HG03135 (cell line): ENCODE results near the gene APBB2.
"Not testable (repeated sequence)": the region's sequence is repeated elsewhere in the genome, so short reads cannot be mapped to it uniquely, and the experiment has no call there.

Experiments
- ATAC-seq: cut with Tn5 transposase; IDR thresholded peaks from one replicate; pipeline ENCODE4 v1.9.1; 2021; ENCODE audit warnings: mild to moderate bottlenecking, moderate library complexity; ENCODE audit not compliant: unreplicated experiment

APBB2 gene

DNA sequence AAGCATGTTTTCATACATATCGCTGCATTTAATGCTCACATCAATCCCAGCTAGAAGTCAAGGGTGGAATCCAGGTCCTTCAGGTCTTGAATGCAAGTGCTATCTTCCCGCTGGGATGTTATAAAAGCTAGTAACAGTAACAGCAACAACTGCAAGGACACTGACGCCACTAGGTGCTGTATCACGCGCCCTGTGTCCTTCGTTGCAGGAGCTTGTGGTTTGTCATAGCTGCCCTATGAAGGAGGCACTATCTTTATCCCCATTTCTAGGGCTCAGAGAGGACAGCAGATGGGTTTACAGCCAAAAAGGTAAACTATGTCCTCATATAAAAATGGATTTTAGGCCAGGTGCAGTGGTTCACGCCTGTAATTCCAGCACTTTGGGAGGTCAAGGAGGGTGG is 261.7 kb downstream of the APBB2 start:
- ATAC-seq: no peak

DNA sequence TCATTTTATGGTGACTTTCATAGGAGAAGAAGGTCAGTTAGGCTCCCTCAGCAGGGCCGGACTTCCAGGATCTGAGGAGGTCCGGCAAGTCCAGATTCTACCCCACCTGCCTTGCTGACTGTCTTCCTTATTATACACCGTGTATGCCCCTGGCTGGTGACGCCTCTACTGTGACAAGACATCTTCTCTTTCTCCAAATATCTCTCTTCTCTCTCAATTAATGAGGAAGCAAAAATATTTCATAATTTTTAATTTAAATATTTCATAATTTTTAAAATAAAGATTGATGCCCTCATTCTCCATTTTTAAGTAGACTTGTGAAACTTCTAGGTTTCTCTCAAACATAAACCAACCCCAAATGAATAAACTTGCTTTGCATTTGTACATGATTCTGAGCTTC is 262.1 kb downstream of the APBB2 start:
- no peak for ATAC-seq

DNA sequence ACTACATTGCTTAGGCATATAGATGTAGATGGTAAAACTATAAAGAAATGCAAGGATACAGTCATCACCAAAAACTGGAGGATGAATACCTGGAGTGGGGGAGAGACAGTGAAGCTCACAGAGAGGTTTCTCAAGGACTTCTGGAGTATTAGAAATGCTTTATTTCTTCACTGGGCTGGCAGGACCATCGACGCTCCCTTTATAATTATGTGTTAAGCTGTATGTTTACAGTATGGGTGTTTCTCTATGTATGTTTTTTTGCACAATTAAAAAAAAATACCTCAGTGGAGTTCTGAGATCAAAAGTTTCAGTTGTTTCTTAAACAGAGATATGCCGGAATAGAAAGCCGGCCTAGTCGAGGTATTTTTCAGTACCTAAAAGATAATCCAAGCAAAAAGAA is 263.3 kb downstream of the APBB2 start:
- no peak for ATAC-seq

DNA sequence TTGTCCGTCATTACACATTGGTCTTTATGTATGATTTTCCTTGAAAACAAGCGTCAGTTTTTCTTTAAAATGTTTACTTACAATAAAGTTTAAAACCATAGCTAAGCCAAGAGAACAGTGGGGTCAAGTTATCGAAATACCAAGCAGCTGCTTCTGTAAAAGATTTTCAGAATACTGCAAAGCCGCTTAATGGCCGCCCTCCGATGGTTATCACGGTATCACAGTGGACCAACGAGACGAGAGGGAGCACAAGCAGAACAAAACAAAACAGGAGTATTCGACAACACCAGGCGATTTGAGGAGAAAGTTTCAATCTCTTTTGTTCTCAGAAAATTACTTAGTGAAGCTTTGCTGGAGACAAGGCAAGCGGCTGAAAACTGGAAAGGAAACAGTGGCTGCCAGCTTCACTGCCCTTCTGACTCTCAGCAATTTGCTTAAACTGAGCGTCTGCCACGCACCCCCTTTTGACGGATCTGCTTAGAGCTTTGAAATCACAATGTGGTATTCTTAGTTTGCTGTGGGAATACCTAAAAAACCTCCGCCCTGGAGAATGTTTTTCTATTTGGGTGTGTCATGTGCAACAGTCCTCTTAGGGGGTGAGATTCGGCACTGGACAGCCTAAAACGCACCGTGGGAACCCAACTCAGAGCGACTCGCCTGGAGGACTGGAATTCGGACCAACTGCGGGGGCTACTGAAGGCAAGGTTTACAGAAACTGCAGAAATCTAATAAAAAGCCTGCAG is 264.8 kb downstream of the APBB2 start:
- ATAC-seq: no peak

DNA sequence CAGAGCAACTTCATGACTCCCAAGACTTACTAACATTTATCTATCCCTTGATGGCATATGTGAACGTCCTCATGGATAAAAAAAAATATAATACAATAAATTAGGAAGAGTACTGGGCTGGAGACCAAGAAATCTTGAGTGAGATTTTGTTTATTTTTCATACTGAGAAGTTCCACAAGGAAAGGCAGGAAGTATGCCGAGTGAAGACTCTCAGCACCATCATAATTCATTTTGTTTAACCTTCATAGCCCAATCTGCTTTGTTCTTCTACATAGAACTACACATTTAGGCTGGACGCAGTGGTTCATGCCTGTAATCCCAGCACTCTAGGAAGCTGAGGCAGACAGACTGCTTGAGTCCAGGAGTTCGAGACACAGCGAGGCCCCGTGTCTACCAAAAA is 266.3 kb downstream of the APBB2 start:
- ATAC-seq: no peak

DNA sequence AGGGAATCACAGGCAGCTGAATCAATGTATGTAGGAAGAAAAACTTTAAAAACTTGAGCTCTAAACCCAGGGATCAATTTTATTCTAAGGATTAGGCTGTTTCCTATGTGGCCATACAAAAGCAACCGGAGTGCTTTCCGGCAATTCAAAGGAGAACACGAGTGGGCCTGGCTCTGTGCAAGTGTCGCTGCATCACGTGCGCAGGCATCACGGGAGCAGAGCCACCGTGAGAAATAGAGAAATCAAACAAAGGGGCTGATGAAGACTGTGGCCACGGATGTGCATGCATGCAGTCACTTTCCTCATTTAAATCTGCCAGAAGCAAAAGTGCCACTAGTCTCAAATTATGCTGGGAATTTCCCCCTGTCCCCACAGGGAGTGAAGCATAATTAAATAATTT is 267.7 kb downstream of the APBB2 start:
- ATAC-seq: no peak

DNA sequence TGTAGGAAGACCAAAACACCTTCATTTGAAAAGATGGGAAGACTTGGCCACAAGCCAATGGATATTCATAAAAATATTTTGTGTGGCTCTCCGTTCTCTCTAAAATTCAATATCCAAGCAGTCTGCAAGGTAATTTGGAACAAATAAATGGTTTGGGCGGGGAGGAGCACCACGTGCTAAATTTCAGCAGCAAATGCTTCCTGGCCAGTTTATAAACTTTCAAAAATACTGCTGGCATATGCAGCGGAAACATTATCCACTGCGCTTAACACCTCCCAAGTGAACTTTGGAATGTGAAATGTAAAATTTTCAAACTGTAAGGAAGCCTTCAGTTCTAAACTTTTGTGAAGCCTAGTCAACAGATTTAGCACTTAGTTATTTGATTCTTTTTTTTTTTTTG is 273.6 kb downstream of the APBB2 start:
- ATAC-seq: no peak

DNA sequence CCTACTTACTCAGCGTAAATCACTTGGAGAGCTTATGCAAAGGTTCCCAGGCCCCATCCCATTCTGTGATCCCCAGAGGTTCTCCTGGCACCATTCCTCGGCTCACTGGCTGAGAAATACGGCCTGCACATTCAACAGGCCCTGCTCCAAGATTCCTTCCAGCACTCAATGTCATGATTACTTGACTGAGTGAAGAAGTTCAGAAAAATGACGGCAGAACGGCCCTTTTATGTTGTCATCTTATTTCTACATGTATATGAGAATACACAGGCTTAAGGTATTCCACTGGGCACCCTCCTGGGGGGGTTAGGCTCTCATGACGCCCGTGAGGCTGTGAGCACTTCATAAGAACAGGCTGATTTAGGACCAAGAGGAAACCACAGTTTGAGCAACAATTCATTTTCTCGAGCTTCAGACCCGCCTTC is 274.0 kb downstream of the APBB2 start:
- ATAC-seq: no peak

DNA sequence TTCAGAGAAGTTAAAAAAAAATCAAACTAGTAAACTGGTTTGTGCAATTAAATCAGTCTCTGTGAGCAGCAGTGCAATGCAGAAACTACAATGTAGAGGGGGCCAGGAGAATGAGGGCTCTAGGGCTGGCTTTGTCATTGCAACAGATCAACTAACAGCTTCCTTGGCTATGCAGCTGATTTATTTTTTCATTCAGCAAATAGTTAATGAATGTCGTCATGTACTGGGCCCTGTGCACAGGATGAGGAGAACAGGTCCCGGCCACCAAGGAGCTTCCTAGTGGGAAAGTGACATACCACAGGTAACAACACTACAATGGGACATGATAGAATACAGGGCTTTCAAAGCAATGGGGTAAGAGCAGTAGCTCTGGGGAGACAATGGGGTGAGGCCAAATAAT is 274.5 kb downstream of the APBB2 start:
- no peak for ATAC-seq

DNA sequence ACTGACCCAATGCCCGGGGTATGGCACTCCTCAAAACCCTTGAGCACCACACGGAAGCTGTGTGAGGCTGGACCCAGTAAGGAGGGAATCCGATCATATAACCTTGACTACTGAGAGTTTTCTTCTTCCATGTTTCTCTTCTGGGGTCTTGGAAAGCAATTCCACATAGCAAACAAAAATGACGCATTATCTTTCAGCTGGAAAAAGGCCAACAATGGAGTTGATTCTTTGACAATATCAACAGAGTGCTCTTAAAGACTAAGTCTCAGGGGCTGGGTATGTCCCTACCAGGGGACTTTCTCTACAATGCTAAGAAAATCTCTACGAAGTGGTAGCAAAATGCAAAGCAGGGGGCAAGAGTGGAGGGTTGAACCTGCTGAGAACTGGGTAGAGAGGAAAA is 276.0 kb downstream of the APBB2 start:
- ATAC-seq: no peak

DNA sequence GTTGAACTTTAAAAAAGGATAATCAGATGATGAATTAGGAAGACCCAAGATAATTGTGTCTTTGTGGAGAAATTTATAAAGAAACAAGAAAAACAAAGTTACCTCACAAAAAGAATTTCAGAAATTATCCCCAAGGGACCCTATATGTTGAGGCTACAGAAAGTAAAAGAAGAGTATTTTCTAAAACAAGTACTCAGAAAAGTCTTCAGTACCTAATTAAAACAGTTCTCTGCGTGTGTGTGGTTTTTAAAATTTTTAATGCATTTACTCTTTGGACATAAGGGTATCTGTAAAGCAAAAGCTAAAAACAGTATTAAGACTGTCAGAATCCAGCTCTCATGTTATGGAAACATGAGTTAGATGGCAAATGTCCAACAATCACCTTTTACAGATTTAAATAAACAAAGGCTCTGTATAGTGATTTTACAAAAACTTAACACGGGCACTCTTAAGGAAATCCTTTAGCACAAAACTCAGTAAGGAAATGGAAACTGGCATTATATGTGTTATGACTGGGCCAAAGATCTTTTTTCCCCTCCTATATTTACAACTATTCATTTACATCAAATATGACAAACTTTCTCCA is 277.1 kb downstream of the APBB2 start:
- ATAC-seq: no peak

DNA sequence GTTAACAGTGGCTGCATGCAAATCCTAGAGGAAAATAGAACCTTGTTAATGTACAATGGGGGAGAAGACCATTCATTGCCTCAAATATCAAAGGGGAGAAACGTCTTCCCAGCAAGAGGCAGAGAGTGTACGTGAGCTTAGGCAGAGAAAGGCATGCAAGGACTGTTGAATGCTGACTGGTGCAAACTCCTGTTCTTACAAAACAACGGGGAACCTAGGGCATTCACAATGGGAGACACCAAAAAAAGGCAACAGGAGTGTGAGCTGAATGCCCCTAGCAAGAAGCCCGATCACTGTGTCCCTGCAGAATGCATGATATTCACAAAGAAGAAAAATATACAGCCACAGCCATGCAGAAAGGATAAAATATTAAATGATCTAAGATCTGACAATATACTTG is 279.7 kb downstream of the APBB2 start:
- no peak for ATAC-seq

DNA sequence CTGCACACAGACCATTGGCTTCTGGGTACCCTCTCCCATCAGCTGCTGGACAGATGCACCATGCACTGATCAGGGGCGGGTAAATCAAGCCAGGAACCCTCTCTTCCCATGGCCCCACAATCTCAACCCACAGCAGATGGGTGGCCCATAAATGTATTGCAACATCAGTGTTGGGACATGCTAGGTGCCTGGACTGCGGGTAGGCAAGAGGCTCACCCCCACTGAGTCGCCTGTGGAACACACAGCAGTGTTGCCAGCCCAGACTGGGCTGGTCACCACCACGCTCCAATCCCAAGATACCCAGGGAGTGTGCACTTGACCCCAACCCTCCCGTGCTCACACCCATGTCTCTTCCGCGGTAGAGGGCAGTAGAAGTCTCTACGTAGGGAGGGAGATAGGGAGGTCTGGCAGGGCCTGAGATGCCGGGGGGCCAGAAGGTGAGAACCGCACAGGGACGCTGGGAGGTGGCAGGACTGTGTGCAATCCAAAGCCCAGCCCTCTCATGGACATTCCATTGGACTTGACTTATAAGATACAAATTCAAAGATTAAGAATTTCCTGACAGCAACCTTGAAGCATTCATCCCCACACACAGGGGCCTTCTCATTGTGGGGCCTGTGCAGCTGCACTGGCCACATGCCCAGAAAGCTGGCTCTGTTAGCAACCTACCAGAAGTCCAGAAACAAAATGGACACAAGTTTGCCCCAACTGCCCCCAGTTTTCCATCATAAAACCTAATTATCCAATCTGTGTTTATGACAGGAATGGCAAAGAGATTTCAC is 280.9 kb downstream of the APBB2 start:
- ATAC-seq: no peak

DNA sequence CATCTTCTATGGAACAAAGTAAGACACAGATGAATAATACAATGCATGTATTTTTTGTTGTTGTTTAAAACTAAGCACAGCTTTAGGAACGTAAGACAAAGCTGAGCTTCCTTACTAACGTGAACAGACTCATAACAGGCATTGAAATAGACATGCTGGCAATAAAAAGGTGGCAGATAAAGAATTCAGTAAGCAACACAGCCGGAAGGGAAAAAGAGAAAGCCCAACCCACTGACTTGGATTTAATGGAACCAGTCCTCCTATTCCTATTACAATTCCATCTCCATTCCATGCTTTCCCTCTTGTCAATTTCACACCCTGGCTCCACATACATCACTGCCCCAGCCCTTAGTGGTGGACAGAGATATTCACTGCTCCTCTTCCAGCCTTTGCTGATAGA is 282.5 kb downstream of the APBB2 start:
- ATAC-seq: no peak

DNA sequence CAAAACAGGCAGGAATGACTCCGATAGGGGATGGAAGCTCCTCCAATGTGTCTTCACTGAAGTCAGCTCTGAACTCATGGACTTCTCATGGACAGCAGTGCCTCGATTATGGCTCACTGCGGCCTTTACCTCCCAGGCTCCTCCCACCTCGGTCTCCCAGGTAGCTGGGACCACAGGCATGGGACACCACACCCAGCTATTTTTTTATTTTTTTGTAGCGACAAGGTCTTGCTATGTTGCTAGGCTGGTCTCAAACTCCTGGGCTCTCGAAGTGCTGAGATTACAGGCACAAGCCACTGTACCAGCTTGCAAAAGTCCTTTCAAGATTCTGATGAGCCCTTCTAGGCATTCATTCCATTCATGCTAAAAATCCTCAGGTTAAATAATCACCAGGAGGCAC is 283.1 kb downstream of the APBB2 start:
- ATAC-seq: no peak

DNA sequence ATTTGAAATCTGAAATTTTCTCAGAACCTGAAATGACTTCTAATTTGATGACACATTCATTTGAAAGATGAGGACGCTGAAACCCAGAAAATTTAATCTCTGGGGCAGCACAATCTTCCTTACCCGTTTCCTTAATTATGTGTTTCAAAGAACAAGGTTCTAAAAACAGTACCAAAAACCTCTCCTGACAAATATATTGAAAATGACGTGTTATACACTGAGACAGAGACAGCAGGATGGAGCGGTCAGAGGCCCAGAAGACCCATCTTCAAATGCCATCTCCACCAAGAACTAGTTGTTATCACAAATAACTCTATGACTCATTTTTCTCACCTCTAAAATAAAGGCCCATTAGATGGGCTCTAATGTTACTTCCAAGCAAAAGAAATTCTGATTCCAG is 287.3 kb downstream of the APBB2 start:
- ATAC-seq: no peak

DNA sequence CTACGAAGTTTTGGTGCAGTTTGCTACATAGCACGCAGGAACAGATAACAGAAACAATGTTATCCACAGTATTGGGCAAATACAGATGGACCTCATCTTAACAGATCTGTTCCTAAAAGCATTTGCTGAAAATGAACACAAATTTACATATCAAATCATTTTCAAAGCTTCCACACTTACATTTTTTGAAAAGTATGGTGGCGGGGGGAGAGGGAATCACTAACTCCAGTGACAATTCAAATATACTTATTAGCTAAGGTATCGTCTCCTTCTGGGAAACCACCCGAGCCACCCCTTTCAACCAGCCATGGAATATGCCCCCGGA is 289.6 kb downstream of the APBB2 start:
- no peak for ATAC-seq

DNA sequence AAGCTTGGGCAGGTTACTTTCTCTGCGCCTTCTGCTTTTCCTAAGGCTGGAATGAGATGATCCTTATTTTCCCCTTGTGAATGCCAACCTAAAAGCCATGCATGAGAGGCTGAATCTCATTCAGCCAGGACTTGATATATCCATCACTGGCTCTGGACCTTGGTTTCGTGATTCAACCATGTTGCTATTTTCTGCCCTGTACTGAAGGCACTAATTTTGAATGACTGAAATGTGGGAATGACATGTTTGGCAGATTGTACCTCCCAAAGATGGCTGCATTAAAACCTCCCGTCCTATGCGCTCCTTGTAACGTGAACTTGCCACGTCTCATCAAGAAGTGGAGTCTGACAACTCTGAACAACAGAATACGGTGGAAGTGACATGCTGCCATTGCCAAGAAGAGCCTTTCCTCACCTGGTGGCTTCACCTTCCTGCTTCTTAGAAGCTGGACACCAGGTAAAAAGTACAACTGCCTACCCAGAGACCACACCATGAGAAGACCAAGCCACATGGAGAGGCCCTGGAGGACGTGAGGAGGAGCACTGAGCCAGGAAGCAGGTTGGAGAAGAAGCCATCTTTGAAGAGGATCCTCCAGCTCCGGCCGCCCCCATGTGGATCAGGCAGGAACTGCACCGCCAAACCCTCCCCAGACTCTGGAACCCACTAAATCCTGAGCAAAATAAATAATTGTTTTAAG is 290.1 kb downstream of the APBB2 start:
- ATAC-seq: peak; percentile 88

DNA sequence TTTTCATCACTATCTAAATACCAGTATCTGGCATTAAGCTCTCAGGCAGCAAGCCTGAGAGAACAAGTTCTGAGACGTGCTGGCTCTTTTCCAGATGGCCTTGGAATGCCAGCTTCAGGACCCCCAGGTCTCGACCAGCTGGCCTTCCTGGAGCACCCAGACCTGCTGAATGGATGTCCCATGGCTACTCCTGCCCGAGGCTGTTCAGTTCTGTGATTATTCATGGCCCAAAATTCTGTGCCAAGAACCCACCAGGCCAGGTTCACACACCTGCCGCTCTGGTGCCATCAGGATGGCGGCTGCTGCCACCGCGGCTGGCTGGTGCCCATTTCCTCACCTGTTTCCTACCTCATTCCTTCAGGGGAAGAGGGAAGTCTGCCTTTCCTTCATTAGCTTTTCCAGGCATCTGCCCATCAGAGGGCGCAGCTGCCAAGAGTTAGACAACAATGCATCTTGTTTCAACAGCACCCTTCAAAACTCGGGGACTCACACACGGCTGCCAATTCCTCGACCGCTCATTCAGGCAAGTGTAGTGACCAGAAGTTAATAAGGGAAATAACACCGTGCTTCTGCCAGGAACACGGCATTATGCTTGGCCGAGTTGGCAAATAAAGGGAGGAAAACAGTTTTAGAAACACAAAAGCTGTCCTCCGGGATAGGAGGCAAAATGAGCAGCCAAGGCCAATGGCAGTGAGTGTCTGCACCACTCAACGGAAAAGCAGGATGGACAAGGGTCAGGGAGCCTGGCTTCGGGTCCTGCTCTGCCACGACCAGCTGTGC is 290.8 kb downstream of the APBB2 start:
- no peak for ATAC-seq

DNA sequence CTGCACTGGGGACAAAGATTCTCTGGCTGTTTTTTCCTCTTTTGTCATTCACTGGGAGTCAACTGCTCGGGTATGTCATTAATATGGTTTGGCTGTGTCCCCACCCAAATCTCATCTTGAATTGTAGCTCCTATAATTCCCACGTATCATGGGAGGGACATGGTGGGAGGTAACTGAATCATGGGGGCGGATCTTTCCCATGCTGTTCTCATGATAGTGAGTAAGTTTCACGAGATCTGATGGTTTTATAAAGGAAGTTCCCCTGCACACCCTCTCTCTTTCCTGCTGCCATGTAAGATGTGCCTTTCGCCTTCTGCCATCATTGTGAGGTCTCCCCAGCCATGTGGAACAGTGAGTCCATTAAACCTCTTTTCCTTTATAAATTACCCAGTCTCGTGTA is 294.4 kb downstream of the APBB2 start:
- ATAC-seq: not testable (repeated sequence)

DNA sequence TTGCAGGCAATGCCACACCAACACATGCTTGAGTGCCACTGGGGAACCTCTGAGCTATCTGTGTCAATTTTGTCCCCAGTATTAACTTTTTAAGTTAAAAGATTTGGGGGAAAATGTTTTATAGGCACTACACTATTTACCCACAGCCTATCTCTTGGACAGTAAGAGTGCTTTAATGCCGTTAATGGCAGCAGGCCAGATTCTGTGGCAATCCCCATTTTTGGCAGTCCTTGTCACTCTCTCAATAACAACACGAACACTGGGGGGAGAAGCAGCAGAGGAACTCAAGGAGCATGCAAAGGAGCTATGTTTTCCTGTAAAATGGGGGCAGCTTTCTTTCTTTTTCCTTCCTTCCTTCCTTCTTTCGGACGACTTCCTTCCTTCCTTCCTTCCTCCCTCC is 296.0 kb downstream of the APBB2 start:
- no peak for ATAC-seq
